H7 (cell line): ENCODE data around the gene HSDL1. TPM values are rescaled to one million over a fixed set of nuclear protein-coding genes. Genes with fewer than 3 reads are reported as not detected.

Experiments
- DNase-seq: peaks from one replicate; pipeline ENCODE4 v3.0.0; 2012
- H3K27me3 ChIP-seq: 2 replicates; pipeline ENCODE4 v1.6.0; 2011; ENCODE audit warnings: mild to moderate bottlenecking, low read length; ENCODE audit not compliant: control insufficient read depth, insufficient read depth
- H3K36me3 ChIP-seq: replicated peaks from 2 replicates; pipeline ENCODE4 v1.5.1; 2011; ENCODE audit warnings: low read length; ENCODE audit not compliant: control insufficient read depth, insufficient read depth
- H3K4me3 ChIP-seq: 2 replicates; pipeline ENCODE4 v1.5.1; 2011; ENCODE audit warnings: low read depth, mild to moderate bottlenecking, control low read depth, low read length, moderate library complexity; ENCODE audit not compliant: insufficient read depth
- total RNA-seq: library from RNA; depleted of rRNA; stranded (reverse); fragments of >200 nt; shearing (Covaris generic); gene quantifications from 2 replicates; pipeline ENCODE4 v1.2.3, GENCODE V29; 2014; rRNA removed

The HSDL1 gene
- total RNA-seq, 1 experiment from 2014 or later: 44.5 TPM

- H3K4me3 ChIP-seq: no peak overlapping the region
- H3K27me3 ChIP-seq: no peaks in the 10 kb centered on the region
- H3K36me3 ChIP-seq: peaks cover 16% of the 10 kb centered on the region
- no peak for DNase-seq
Observed at GRCh38 chr16:84079664-84080063, 65.3 kb downstream of the HSDL1 start.

- no peaks in the 10 kb centered on the region for H3K27me3 ChIP-seq
- H3K4me3 ChIP-seq: no peak overlapping the region
- H3K36me3 ChIP-seq: peaks cover 14% of the 10 kb centered on the region
- DNase-seq: no peak
Observed at GRCh38 chr16:84075376-84075775, 69.6 kb downstream of the HSDL1 start.

- Histone ChIP-seq H3K36me3 (peaks cover 14% of the 10 kb centered on the region), H3K4me3 (no peak overlapping the region), H3K27me3 (no peaks in the 10 kb centered on the region)
- DNase-seq: no peak
Observed at GRCh38 chr16:84074721-84075120, 70.3 kb downstream of the HSDL1 start.

Other genes starting within 250 kb of the HSDL1 start
- 2.2 and 2.3 TPM in 2 replicates for gene MLYCD, start 246.1 kb downstream of the HSDL1 start, total RNA-seq
- 1.3 and 1.6 TPM in 2 replicates for gene OSGIN1, start 191.9 kb downstream of the HSDL1 start, total RNA-seq
- gene NECAB2, start 176.9 kb downstream of the HSDL1 start, total RNA-seq: 0.55 and 1.2 TPM in 2 replicates
- not detected in 2 replicates for gene SLC38A8, start 102.4 kb downstream of the HSDL1 start, total RNA-seq
- 32.3 and 34.4 TPM in 2 replicates for gene MBTPS1, start 28.2 kb downstream of the HSDL1 start, total RNA-seq
- gene DNAAF1, start 131 bp upstream of the HSDL1 start, total RNA-seq: 0.07 TPM in 1 of 2 replicates, not detected in the other
- 38.8 and 51.9 TPM in 2 replicates for gene TAF1C, start 41.9 kb upstream of the HSDL1 start, total RNA-seq
- gene ADAD2, start 46.0 kb upstream of the HSDL1 start, total RNA-seq: 0.78 TPM in 1 of 2 replicates, not detected in the other
- not detected in 2 replicates for gene KCNG4, start 94.8 kb upstream of the HSDL1 start, total RNA-seq
- 0.59 and 0.97 TPM in 2 replicates for gene WFDC1, start 149.7 kb upstream of the HSDL1 start, total RNA-seq
- gene ATP2C2, start 223.4 kb upstream of the HSDL1 start, total RNA-seq: 0.24 and 0.37 TPM in 2 replicates